ENCODE measurements around the gene B3GALT6.

B3GALT6 gene

GRCh38 chr1:1250786-1251284, 18.8 kb downstream of the B3GALT6 start:
- no peak for TF ChIP-seq CTCF (IDR thresholded peaks at IDR 0.05; ENCODE audit: low read depth, low read length, missing control alignments)
- peak; percentile 39 for DNase-seq (ENCODE audit: low read depth)
- H3K4me3 ChIP-seq (ENCODE audit: low read depth, low read length) = no peak overlapping the region

GRCh38 chr1:1253314-1253713, 21.3 kb downstream of the B3GALT6 start:
- TF ChIP-seq CTCF (IDR thresholded peaks at IDR 0.05; ENCODE audit: low read depth, low read length, missing control alignments) = no peak
- DNase-seq (ENCODE audit: low read depth) = no peak

GRCh38 chr1:1253972-1254666, 22.1 kb downstream of the B3GALT6 start:
- DNase-seq (ENCODE audit: low read depth) = no peak
- no peak for TF ChIP-seq CTCF (IDR thresholded peaks at IDR 0.05; ENCODE audit: low read depth, low read length, missing control alignments)
- H3K4me3 ChIP-seq (ENCODE audit: low read depth, low read length) = no peak overlapping the region

More at GRCh38 chr1:1253314-1253713, 21.3 kb downstream of the B3GALT6 start:
- H3K4me3 ChIP-seq (ENCODE audit: low read depth, low read length) = no peak overlapping the region

GRCh38 chr1:1254667-1254998, 22.6 kb downstream of the B3GALT6 start:
- no peak for DNase-seq (ENCODE audit: low read depth)
- no peak for TF ChIP-seq CTCF (IDR thresholded peaks at IDR 0.05; ENCODE audit: low read depth, low read length, missing control alignments)
- no peak overlapping the region for H3K4me3 ChIP-seq (ENCODE audit: low read depth, low read length)

- no peak for DNase-seq (ENCODE audit: low read depth)
- no peak overlapping the region for H3K4me3 ChIP-seq (ENCODE audit: low read depth, low read length)
- no peak for TF ChIP-seq CTCF (IDR thresholded peaks at IDR 0.05; ENCODE audit: low read depth, low read length, missing control alignments)
These were observed 23.0 kb downstream of the B3GALT6 start for GRCh38 chr1:1255078-1255477.

GRCh38 chr1:1255611-1256010, 23.6 kb downstream of the B3GALT6 start:
- H3K4me3 ChIP-seq (ENCODE audit: low read depth, low read length) = no peak overlapping the region
- no peak for TF ChIP-seq CTCF (IDR thresholded peaks at IDR 0.05; ENCODE audit: low read depth, low read length, missing control alignments)
- no peak for DNase-seq (ENCODE audit: low read depth)

All from GM12864 (cell line).